ENCODE measurements around the gene IFNAR1.

DNA sequence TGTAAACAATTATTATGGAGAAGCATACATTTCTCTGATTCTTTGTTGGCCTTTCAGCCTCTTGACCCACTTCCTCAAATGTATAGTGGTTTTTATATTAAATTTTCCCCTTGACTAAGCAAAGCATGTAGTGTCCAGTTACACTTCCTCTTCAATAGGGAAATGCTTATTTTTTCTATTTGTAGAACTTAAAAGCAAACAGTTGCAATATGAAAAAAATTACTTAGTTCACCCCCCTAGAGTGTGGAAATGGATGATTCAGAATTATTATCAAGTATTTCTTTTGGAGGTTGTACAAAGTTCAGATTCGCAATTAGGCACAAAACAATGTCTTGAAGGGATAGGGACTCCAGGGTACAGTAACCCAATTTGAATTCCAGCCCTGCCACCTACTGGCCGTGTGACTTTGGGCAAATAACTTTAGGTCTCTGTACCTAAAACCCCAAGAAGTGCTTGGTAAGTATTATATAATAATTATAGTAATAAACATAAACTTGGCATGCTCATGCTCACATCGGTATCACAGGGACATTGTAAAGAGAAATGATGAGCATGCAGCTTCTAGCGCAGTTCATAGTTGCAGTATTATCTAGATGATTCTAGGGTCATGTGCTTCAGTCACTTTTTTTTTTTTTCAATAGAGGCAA lies 49.8 kb downstream of the IFNAR1 start:
- TF ChIP-seq PPARA (CRISPR knock-in tag; IDR thresholded peaks at IDR 0.05; ENCODE audit: borderline replicate concordance) (no peak), OSR1 (CRISPR knock-in tag; IDR thresholded peaks at IDR 0.05) (no peak), ZNF565 (CRISPR knock-in tag; conservative IDR thresholded peaks at IDR 0.05; ENCODE audit: low read depth) (no peak), TCF4 (CRISPR knock-in tag; IDR thresholded peaks at IDR 0.05; ENCODE audit: borderline replicate concordance) (no peak), ZC3H10 (CRISPR knock-in tag; IDR thresholded peaks at IDR 0.05) (no peak), RARB (CRISPR knock-in tag; IDR thresholded peaks at IDR 0.05) (no peak), ZFP30 (CRISPR knock-in tag; IDR thresholded peaks at IDR 0.05) (no peak), ESRRG (CRISPR knock-in tag; IDR thresholded peaks at IDR 0.05) (no peak)
- TF ChIP-seq, protein P1, sequence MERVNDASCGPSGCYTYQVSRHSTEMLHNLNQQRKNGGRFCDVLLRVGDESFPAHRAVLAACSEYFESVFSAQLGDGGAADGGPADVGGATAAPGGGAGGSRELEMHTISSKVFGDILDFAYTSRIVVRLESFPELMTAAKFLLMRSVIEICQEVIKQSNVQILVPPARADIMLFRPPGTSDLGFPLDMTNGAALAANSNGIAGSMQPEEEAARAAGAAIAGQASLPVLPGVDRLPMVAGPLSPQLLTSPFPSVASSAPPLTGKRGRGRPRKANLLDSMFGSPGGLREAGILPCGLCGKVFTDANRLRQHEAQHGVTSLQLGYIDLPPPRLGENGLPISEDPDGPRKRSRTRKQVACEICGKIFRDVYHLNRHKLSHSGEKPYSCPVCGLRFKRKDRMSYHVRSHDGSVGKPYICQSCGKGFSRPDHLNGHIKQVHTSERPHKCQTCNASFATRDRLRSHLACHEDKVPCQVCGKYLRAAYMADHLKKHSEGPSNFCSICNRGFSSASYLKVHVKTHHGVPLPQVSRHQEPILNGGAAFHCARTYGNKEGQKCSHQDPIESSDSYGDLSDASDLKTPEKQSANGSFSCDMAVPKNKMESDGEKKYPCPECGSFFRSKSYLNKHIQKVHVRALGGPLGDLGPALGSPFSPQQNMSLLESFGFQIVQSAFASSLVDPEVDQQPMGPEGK (CRISPR knock-in tag; IDR thresholded peaks at IDR 0.05; ENCODE audit: borderline replicate concordance): no peak
- TF ChIP-seq, protein P2, sequence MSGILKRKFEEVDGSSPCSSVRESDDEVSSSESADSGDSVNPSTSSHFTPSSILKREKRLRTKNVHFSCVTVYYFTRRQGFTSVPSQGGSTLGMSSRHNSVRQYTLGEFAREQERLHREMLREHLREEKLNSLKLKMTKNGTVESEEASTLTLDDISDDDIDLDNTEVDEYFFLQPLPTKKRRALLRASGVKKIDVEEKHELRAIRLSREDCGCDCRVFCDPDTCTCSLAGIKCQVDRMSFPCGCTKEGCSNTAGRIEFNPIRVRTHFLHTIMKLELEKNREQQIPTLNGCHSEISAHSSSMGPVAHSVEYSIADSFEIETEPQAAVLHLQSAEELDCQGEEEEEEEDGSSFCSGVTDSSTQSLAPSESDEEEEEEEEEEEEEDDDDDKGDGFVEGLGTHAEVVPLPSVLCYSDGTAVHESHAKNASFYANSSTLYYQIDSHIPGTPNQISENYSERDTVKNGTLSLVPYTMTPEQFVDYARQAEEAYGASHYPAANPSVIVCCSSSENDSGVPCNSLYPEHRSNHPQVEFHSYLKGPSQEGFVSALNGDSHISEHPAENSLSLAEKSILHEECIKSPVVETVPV (CRISPR knock-in tag; IDR thresholded peaks at IDR 0.05): no peak

All from SK-N-SH treated with all-trans-retinoic acid at 6 μM for 48 hours (cell line).